HK-2 (cell line): ENCODE measurements around the gene ELL2.

Experiments
- DNase-seq: peaks from one replicate; pipeline ENCODE4 v3.0.0-alpha.2; 2018; ENCODE audit not compliant: unreplicated experiment

Gene ELL2

GRCh38 chr5:95961617-95962474, at the start of gene ELL2:
ELL2 (minus strand) TSS chr5:95961851; CDS start chr5:95961721, 130 bp downstream.
- DNase-seq, result peak; percentile 93

DNA sequence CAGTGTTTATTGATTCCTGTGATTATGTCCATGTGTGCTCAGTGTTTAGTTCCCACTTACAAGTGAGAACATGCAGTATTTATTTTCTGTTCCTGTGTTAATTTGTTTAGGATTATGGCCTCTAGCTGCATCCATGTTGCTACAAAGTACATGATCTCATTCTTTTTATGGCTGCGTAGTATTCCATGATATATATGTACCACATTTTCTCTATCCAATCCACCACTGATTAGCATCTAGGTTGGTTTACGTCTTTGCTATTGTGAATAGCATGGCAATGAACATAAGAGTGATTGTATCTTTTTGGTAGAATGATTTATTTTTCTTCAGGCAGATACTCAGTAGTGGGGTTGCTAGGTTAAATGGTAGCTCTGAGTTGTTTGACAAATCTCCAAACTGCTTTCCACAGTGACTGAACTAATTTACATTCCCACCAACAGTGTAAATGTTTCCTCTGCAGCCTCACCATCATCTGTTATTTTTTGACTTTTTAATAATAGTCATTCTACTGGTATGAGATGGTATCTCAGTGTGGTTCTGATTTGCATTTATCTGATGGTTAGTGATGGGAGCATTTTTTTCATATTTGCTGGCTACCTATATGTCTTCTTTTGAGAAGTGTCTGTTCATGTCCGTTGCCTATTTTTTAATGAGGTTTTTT, 47.5 kb upstream of the ELL2 start:
- no peak for DNase-seq

DNA sequence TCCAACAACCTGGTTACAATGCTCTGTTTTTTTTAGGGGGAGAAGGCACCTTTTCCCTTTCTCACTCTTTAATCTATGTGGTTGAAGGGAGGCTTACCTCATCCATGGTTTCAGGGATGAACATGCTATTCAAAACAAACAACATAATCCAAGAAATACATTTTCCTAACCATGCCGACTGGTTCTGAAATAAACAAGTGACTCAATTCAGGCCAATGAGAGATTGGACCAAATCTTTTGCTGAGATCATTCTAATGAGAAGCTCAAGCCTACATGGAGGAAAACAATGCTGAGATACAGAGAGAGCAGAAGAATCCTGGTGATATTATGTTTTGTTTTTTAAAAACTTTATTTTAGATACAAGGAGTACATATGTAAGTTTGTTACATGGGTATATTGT, 46.8 kb upstream of the ELL2 start:
- DNase-seq, result no peak

GRCh38 chr5:96007051-96007450, 45.4 kb upstream of the ELL2 start:
- no peak for DNase-seq

DNA sequence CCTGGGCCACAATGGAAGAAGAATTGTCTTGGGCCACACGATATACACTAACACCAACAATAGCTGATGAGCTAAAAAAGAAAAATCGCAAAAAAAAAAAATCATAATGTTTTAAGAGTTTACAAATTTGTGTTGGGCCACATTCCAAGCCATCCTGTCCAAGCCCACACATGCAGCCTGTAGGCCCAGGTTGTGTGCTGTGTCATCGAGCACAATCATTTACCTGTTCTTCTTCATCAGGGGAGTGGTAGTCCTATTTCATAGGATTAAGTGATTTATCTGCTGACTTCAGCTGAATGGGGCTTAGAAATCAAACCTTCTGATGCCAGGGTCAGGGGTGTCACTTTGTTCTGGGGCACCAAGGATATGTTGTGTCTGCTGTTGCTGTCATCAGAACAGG, 44.6 kb upstream of the ELL2 start:
- DNase-seq, result no peak

- DNase-seq, result no peak
Measured at GRCh38 chr5:96004754-96005153, 43.1 kb upstream of the ELL2 start.

GRCh38 chr5:96004087-96004486, 42.4 kb upstream of the ELL2 start:
- DNase-seq, result no peak

DNA sequence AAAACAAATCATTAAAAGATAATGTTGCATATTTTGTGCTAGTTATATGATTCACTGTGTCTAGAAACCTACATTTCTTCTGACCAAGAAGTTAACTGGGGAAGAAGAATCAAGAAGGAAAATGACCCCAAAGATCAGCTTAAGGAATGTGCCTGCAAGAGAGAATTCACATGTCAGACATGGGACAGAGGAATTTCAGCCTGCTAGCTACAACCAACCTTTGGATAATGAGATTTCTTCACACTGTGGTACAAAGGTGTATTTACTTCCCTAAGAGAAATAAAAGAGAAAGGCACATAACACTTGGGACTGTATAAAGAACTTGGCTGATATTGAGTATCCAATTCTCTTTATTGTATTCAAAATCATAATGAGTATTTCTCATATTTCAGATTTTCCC, 39.6 kb upstream of the ELL2 start:
- no peak for DNase-seq

GRCh38 chr5:96000308-96000707, 38.7 kb upstream of the ELL2 start:
- DNase-seq, result no peak

DNA sequence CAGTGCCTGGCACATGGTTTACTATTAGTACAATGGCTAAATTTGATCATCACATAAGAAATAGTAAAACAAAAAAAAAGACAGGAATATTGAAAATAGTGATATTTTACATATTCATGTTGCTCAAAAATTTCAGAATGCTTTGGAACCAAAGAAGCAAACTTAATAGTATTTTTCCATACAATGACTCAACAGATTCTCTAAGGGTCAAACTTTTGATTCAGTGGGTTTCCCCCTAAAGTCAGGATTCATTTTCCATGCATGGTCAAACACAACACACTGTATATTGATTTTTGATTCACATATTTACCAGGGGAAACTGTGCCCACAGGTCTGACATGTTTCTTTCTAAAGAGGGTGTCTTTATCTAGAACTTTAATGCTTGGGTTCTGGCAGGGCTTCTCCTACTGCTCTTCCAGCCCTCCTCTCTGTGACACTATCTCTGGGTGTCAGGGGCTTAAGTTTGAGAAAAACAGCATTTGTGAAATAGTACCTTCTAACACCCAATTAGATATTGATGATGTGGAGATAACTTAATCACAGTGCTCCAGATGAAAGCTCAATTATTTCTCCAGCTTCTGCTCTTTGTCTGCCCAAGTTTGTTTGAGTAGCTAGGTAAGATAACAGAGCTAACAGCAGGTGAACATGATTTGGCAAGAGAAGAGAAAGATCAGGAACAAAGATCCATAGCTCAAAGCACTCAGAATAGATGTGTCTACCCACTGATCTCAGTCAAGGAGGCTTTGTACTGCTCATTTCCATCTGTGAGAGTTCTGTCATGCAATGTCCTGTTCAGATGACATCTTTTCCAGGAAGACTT, 35.5 kb upstream of the ELL2 start:
- no peak for DNase-seq

- no peak for DNase-seq
Measured at GRCh38 chr5:95995962-95996489, 34.4 kb upstream of the ELL2 start.

DNA sequence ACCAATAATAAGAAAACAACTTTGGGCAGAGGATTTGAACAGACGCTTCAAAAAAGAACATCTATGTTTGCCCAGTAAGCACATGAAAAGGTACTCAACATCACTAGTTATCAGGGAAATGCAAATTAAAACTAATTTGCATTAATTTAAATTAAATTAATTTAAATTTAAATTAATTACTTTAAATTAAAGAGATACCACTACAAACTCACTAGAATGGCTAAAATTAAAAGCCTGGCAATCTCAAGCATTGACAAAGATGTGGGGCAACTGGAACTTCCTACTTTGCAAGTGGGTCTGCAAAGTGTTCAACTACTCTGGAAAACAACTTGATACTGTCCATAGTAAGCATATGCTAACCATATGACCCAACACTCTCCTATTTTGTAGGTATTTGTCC, 32.1 kb upstream of the ELL2 start:
- no peak for DNase-seq

GRCh38 chr5:95993266-95993665, 31.6 kb upstream of the ELL2 start:
- no peak for DNase-seq

- DNase-seq, result no peak
Measured at GRCh38 chr5:95989283-95990048, 27.8 kb upstream of the ELL2 start.

GRCh38 chr5:95988877-95989276, 27.2 kb upstream of the ELL2 start:
- no peak for DNase-seq

GRCh38 chr5:95988094-95988493, 26.4 kb upstream of the ELL2 start:
- DNase-seq, result no peak

GRCh38 chr5:95986937-95987520, 25.4 kb upstream of the ELL2 start:
- DNase-seq, result no peak

GRCh38 chr5:95986001-95986400, 24.4 kb upstream of the ELL2 start:
- no peak for DNase-seq

- DNase-seq, result no peak
Measured at GRCh38 chr5:95985249-95985648, 23.6 kb upstream of the ELL2 start.

DNA sequence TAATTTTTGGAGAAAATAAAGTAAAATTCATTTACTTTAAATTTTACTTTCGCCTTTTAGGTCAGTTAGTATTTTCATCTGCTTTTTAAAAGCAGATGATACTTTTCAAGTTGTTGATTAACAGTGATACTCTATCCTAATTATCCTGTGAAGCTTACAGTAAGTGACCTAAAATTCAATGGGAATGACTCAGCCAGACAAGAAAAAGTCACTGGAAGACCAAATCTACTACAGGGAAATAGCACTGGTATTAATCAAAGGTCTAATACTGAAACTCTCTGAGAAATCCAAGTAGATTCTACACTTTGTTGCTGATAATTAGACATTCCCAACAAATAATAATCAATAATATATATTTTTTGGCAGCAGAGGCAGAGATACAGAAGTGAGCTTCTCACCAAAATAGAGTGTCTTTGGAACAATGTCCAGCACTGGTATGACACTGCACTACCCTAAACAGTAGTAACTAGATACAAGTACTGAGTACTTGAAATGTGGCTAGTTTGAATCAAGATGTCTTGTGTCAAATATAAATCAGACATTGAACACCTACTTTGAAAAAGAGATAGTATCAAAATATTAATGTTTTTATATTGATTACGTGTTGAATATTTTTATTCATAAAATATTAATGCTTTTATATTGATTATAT, 22.8 kb upstream of the ELL2 start:
- DNase-seq, result no peak

- no peak for DNase-seq
Measured at GRCh38 chr5:95983509-95983908, 21.9 kb upstream of the ELL2 start.
